GM18519 (cell line): ENCODE results near the gene TTC4.

Experiments used
- ATAC-seq: cut with Tn5 transposase; IDR thresholded peaks from one replicate; pipeline ENCODE4 v1.9.1; 2021; ENCODE audit warnings: mild to moderate bottlenecking, moderate library complexity; ENCODE audit not compliant: unreplicated experiment, low FRiP score

The TTC4 gene

DNA sequence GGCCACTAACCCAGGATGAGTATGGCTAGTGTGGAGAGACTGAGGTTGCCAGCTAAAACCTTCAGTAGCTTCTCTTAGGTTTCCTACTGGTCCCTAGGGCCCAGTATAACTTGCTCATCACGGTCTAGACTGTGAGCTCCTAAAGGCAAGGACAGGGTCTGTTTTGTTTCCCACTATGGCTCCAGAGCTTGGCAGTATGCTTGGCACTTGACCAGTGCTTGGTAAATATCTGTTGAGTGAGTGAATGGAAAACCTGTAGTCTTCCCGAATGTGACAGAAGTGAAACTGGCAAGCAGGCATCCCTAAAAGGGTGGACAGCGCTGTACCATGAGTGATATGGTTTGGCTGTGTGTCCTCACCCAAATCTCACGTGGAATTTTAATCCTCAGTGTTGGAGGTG is 61.8 kb downstream of the TTC4 start:
- ATAC-seq = no peak

DNA sequence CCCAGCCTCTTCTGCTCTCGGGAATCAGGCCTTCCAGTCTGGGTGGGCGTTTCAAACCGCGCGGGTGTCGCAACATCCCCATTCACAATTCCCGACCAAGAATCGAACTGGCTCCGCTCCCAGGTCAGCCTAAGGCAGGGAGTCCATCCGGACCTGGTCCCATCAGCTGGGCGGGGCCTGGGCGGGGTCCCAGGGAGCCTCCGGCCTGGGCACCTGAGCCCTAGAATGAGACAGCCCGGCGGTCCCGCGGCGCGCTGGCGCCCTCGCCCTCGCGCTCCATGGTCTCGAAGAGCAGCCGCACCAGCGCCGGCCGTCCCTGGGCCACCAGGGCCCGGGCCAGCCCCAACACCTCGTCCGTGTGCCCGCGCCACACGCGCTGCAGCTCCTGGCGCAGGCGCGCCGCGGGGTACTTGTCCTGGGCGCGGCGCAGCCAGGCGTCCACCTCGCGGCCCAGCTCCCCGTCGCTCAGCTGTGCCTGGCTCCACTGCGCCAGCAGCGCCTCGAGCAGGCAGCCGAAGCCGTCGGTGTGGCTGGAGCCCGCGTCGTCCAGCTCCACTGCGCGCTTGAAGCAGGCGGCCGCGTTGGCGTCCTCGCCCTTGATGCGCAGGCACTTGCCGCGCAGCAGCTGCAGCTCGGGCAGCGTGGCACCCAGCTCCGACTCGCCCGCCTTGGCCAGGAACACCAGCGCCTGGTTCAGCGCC is 65.5 kb downstream of the TTC4 start:
- ATAC-seq = no peak

DNA sequence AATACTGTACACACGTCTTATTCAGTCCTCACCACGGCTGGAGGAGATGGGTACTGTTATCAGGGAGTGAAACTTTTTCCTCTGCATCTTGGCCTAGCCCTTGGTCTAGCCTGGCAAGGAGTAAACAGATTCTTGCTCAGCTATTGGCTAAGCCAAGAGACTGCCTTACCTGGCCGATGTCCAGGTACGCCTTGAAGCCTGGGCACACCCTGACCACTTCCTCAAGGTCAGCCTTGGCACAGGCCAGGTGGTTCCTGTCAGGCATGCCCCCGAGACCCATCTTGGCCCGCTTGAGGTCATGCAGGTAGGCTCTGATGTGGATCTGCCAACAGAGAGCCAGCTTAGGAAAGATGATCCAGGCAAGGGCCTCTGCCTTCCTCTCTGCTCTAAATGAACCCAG is 66.5 kb downstream of the TTC4 start:
- no peak for ATAC-seq

DNA sequence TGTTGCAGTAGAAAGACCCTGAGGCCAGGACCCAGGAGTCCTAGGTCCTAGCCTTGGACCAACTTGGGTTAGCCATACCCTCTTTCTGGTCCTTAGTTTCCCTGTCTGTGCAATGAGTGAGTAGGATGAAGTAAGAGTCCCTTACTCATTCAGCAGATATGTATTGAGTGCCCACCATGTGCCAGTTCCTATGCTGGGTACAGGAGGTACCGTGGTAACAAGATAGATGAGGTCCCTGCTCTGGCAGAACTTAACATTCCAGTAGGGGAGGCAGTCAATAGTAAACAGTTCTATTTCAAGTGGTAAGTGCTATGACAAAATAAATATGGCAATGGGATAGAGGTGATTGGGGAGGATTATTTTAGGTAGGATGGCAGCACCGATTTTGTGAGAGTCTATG is 66.9 kb downstream of the TTC4 start:
- no peak for ATAC-seq

DNA sequence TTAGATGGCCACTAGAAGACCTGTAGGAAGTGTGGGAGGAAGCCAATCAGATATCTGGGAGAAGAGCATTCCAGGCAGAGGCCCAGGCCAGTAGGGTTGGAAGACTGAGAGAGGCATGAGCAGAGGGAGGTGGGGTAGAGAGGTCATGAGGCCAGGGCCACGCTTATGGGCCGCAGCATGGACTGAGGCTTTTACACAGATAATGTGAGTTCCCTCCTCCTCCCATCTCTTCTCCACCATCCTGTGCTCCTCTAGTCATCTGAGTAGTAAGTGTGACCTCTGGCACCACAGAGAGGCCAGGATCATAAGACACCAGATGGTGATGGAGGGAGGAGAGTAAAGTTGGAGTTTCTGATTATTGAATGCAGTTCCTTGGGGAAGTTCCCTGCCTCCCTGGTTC is 68.4 kb downstream of the TTC4 start:
- ATAC-seq = no peak

DNA sequence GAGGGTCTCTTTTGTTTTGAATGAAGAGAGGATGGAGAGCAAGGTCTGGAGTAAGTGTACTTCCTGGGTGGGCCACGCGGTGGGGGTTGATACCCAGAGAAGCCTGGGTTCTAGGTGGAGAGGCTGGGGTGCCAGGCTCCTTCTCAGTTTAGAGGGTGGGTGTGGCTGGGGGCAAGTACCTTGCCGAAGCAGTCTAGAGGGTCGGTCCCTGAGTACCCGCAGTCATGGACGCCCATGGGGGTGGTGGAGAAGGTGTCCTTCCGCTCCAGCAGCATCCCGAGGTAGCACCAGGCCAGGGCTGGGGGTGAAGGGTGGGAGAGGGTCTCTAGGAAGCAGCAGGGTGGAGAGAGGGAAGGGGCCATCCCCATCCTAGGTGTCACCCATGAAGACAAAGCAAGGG is 71.1 kb downstream of the TTC4 start:
- ATAC-seq = no peak

DNA sequence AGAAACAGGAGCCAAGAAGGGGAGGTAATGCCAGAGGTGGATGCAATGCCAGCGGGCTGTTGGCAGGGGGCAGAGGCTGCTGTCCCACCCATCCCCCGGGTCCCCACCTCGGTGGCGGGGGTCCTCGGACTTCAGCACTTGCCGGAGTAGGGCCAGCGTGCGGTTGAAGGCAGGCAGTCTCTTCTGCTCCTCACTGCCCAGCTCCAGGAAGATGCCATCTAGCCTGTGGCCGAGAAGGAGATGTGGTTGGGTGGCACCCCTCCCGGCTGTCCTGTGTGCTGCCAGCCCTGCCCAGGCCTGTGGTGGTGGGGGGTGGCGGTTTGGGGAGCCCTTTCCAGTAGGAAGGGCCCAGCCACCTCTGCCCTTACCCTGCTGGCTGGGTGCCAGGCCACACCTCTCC is 71.9 kb downstream of the TTC4 start:
- no peak for ATAC-seq

DNA sequence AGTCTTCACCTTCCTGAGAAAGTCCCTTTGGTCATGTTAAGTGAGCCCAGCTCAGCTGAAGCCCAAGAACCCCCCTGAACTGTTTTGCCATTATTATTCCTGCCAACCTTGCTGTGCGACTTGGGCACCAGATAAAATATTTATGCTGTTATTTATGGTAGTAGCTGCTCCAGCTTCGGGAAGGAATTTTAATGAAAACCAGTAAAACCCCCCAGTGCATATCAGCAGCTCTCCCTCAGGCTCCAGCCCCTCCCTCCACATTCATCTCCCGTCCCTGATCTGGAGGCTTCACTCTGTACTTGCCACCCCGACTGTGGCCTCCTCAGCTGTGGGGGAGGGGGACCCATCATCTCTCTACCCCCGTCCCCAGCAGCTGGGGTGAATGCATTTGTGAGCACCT is 72.8 kb downstream of the TTC4 start:
- ATAC-seq = no peak

DNA sequence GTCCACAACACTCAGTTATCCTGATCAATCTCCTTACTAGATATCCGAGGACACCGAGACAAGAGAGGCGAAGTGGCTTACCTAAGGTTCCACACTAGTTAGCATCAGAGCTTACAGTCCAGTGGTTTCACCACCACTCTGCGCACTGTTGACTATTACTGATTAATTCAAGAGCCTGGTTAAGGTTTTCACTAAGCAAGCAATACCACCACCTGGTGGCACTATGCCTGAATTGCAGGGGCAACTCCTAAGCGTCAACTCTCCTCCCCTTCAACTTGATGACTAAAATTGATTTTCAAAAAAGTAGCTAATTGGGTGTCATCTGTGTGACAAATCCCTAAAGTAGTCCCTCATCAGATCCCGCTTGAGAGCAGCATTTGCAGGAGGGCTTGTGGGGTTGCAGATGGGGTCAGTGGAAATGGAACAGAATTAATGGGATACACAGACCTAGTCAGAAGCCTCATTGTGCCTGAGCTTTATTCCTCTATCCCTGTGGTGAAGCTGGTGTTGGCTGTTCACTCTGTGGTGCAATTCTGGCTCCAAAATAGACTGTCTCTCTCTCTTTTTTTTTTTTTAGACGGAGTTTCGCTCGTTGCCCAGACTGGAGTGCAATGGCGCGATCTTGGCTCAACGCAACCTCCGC is 76.3 kb downstream of the TTC4 start:
- ATAC-seq = no peak
